A172 (cell line): ENCODE results near the gene UFD1. TPM values are rescaled to one million over a fixed set of nuclear protein-coding genes. Genes with fewer than 3 reads are reported as not detected.

Source experiments
- DNase-seq: peaks from one replicate; pipeline ENCODE4 v3.0.0-alpha.2; 2015; ENCODE audit warnings: low spot score
- total RNA-seq: library from RNA; depleted of rRNA; stranded (reverse); fragments of >200 nt; shearing (Covaris generic); gene quantifications from 2 replicates; pipeline ENCODE4 v1.2.3, GENCODE V29; 2014; rRNA removed

The UFD1 gene
- 64.8 and 73.0 TPM in 2 replicates for total RNA-seq

- peak; percentile 49 for DNase-seq
Observed at GRCh38 chr22:19478901-19479354, at the start of gene UFD1. UFD1 (minus strand) TSS chr22:19479193; CDS start chr22:19479085, 108 bp downstream.

GRCh38 chr22:19527861-19528417 is 48.9 kb upstream of the UFD1 start:
- peak; percentile 69 for DNase-seq

GRCh38 chr22:19527321-19527721 is 48.3 kb upstream of the UFD1 start:
- no peak for DNase-seq

- no peak for DNase-seq
Observed at GRCh38 chr22:19526702-19527111, 47.7 kb upstream of the UFD1 start.

GRCh38 chr22:19526076-19526701 is 47.2 kb upstream of the UFD1 start:
- no peak for DNase-seq

- DNase-seq: no peak
Observed at GRCh38 chr22:19525666-19526065, 46.7 kb upstream of the UFD1 start.

- DNase-seq: no peak
Observed at GRCh38 chr22:19525116-19525660, 46.2 kb upstream of the UFD1 start.

- DNase-seq: no peak
Observed at GRCh38 chr22:19524170-19525115, 45.5 kb upstream of the UFD1 start, which contains the start of gene CLDN5. CLDN5 (minus strand) TSS chr22:19524410; CDS start chr22:19524255, 155 bp downstream.

GRCh38 chr22:19523240-19524169 is 44.5 kb upstream of the UFD1 start:
- no peak for DNase-seq

GRCh38 chr22:19522881-19523239 is 43.9 kb upstream of the UFD1 start:
- DNase-seq: no peak

GRCh38 chr22:19522190-19522880 is 43.3 kb upstream of the UFD1 start:
- DNase-seq: no peak

GRCh38 chr22:19520566-19521305 is 41.7 kb upstream of the UFD1 start:
- no peak for DNase-seq

GRCh38 chr22:19520007-19520406 is 41.0 kb upstream of the UFD1 start:
- no peak for DNase-seq

GRCh38 chr22:19519041-19519926 is 40.3 kb upstream of the UFD1 start:
- DNase-seq: no peak

GRCh38 chr22:19518635-19519034 is 39.6 kb upstream of the UFD1 start:
- no peak for DNase-seq

- no peak for DNase-seq
Observed at GRCh38 chr22:19517919-19518611, 39.1 kb upstream of the UFD1 start.

GRCh38 chr22:19517171-19517500 is 38.1 kb upstream of the UFD1 start:
- DNase-seq: no peak
